ENCODE results near the gene GPRASP3.
"Not testable (repeated sequence)": the region's sequence is repeated elsewhere in the genome, so short reads cannot be mapped to it uniquely, and the experiment has no call there.

Gene GPRASP3, protein sequence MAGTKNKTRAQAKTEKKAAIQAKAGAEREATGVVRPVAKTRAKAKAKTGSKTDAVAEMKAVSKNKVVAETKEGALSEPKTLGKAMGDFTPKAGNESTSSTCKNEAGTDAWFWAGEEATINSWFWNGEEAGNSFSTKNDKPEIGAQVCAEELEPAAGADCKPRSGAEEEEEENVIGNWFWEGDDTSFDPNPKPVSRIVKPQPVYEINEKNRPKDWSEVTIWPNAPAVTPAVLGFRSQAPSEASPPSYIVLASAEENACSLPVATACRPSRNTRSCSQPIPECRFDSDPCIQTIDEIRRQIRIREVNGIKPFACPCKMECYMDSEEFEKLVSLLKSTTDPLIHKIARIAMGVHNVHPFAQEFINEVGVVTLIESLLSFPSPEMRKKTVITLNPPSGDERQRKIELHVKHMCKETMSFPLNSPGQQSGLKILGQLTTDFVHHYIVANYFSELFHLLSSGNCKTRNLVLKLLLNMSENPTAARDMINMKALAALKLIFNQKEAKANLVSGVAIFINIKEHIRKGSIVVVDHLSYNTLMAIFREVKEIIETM

DNA sequence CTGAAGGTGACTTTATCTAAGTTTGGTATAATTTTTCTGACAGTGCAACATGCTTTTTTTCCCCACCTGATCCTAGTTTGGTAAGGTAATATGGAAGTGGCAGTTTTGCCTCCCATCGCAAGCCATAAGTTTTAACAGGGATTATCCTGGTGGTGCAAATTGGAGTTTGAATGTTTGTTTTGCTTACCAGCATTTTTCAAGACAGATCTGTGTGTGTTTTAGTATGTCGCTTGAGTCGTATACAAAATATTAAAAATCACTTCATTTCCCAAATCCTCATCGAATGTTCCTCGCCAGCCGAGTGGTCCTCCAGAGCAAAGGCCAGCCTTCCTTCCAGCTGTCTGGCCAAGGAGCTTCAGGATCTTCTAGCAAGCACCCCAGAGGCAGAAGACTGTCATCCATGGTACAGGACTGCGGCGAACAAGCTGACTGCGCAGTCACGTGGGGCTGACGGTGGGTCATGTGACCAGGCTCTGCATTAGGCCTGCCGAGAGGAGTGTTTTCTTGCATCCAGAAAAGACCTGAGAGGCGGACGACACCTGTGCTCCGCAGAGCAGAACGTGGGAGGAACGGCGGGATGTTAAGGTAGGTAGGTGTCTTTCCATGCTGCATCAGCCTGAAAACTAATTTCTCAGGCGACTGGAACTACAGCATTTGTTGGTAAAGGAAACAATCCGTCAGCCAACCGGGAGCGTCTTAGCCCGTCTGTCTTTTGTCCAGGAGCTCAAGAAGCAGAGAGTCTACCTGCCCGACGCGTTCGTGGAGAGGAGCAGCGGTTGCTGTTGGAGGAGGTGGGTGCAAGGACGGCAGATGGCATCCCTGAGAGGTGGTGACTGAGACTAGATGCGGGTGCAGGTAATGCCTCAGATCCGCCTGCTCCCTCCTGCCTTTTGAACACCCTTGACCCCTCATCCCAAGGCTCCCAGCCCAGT, at the start of gene GPRASP3:
GPRASP3 (plus strand) TSS at position 507 of the 932 bp plus-strand sequence. CDS start 28,253 bp downstream, outside the sequence.
- peak; percentile 56 for DNase-seq (ENCODE audit: low spot score)
- in situ Hi-C loops (cut with MboI; ENCODE audit: low sequenced_read_pairs, unreplicated experiment): loop anchor here (10.0 kb wide), 1 partner anchor 56 kb away; no protein-coding TSS in a partner anchor
- TF ChIP-seq, protein P1, sequence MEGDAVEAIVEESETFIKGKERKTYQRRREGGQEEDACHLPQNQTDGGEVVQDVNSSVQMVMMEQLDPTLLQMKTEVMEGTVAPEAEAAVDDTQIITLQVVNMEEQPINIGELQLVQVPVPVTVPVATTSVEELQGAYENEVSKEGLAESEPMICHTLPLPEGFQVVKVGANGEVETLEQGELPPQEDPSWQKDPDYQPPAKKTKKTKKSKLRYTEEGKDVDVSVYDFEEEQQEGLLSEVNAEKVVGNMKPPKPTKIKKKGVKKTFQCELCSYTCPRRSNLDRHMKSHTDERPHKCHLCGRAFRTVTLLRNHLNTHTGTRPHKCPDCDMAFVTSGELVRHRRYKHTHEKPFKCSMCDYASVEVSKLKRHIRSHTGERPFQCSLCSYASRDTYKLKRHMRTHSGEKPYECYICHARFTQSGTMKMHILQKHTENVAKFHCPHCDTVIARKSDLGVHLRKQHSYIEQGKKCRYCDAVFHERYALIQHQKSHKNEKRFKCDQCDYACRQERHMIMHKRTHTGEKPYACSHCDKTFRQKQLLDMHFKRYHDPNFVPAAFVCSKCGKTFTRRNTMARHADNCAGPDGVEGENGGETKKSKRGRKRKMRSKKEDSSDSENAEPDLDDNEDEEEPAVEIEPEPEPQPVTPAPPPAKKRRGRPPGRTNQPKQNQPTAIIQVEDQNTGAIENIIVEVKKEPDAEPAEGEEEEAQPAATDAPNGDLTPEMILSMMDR (IDR thresholded peaks at IDR 0.05; ENCODE audit: borderline replicate concordance, control extremely low read depth, extremely low read depth, insufficient read depth, missing control alignments): no peak

DNA sequence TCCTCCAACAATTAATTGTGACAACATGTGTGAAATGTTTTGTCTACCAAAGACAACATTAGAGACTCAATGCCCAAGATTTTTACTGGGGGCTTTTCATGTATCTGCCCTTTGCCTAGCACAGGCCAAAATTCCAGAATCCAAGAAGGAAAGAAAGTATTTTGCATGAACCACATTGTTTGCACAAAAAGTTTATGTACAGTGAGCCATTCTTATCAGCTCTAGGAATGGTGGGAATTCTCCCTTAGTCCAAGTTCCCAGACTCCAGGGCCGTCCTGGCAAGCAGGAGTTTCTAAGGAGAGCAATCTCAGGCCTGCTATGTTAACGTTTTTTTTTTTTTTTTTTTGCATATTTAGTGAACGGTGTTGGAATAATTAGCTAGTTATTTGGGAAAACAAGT, 47.7 kb upstream of the GPRASP3 start:
- in situ Hi-C loops (cut with MboI; ENCODE audit: low sequenced_read_pairs, unreplicated experiment): no loop called here
- TF ChIP-seq, protein P1 (IDR thresholded peaks at IDR 0.05; ENCODE audit: borderline replicate concordance, control extremely low read depth, extremely low read depth, insufficient read depth, missing control alignments): no peak

DNA sequence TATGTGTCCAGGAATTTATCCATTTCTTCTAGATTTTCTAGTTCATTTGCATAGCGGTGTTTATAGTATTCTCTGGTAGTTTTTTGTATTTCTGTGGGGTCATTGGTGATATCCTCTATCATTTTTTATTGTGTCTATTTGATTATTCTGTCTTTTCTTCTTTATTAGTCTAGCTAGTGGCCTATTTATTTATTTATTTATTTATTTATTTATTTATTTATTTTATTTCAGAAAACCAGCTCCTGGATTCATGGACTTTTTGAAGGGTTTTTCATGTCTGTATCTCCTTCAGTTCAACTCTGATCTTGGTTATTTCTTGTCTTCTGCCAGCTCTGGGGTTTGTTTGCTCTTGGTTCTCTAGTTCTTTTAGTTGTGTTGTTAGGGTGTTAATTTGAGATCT, 43.1 kb upstream of the GPRASP3 start:
- DNase-seq (ENCODE audit: low spot score); in situ Hi-C loops (cut with MboI; ENCODE audit: low sequenced_read_pairs, unreplicated experiment): not testable (repeated sequence)

More for the DNA sequence above, 47.7 kb upstream of the GPRASP3 start:
- DNase-seq (ENCODE audit: low spot score): no peak

DNA sequence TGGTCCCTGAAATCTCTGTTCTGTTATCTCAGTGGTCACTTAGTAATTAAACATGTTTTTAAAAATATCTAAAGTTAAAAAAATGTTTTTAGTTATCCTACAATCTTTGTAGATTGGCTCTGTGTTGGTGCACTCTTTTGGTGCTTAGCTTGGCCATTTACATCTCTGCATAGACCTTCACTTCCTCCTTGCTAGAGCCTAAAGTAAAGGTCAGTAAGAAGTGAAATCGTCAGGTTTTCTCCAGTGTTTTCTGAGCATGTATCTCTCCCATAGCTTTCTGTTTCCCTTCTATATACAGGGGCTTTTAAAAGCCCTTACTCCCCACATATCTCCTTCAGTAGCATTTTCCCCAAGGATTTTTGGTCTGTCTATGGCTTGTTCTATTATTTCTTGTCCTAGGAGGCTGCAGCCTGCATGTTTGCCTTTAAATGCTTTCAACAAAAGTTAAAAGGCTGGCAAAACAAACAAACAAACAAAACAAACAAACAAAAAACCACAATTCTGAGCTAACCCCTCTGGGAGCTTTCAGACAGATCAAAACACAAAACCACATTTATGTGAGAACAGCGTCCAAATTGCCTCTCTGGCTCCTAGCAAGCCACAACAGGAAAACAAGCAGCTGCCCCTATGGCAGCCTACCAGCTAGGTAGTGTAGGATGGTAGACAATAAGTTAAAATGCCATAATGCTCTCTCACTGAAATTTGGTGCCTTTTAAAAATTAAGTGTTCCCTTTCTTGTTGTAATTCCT, 35.6 kb upstream of the GPRASP3 start:
- in situ Hi-C loops (cut with MboI; ENCODE audit: low sequenced_read_pairs, unreplicated experiment): no loop called here
- no peak for DNase-seq (ENCODE audit: low spot score)
- TF ChIP-seq, protein P1 (IDR thresholded peaks at IDR 0.05; ENCODE audit: borderline replicate concordance, control extremely low read depth, extremely low read depth, insufficient read depth, missing control alignments): no peak

DNA sequence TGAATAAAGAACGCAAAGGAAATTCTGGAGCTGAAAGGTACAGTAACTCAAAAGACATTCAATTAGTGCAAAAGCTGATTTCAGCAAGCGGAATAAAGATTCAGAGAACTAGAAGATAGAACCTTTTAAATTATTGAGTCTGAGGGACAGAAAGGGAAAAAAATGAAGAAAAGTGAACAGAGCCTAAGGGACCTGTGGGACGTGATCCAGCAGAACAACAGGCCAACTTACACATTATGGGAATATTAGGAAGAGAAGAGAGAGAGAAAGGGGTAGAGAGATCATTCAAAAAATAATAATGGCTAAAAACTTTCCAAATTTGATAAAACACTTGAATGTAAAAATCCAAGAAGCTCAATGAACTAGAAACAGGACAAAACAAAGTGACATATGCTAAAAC, 25.8 kb upstream of the GPRASP3 start:
- DNase-seq (ENCODE audit: low spot score): no peak
- TF ChIP-seq, protein P1 (IDR thresholded peaks at IDR 0.05; ENCODE audit: borderline replicate concordance, control extremely low read depth, extremely low read depth, insufficient read depth, missing control alignments): no peak
- in situ Hi-C loops (cut with MboI; ENCODE audit: low sequenced_read_pairs, unreplicated experiment): no loop called here

DNA sequence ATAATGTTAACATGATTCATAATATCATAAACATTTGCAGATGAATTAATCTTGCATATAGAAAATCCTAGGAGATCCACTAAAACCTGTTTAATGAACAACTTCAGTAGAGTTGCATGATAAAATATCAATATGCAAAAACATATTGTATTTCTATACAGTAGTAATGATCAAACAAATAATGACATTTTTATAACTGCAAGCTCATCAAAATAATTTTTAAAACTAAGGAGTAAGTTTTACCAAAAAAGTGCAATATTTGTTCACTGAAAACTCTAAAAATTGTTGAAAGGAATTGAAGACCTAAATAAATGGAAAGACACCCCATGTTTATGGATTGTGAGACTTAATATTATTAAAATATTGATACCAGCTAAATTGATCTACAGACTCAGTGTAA, 24.2 kb upstream of the GPRASP3 start:
- TF ChIP-seq, protein P1 (IDR thresholded peaks at IDR 0.05; ENCODE audit: borderline replicate concordance, control extremely low read depth, extremely low read depth, insufficient read depth, missing control alignments): no peak
- in situ Hi-C loops (cut with MboI; ENCODE audit: low sequenced_read_pairs, unreplicated experiment): no loop called here
- no peak for DNase-seq (ENCODE audit: low spot score)

Data from GM13976 (cell line).